BE2C (cell line): ENCODE results near the gene PUM2.

Experiments used
- DNase-seq: peaks from one replicate; pipeline ENCODE4 v3.0.0-alpha.2; 2020
- H3K27me3 ChIP-seq: fragments of 250-450 bp; sonication (Bioruptor Pico); 2 replicates; pipeline ENCODE4 v1.5.1; 2020; ENCODE audit warnings: mild to moderate bottlenecking
- H3K36me3 ChIP-seq: fragments of 250-450 bp; sonication (Bioruptor Pico); 2 replicates; pipeline ENCODE4 v1.5.1; 2020; ENCODE audit warnings: mild to moderate bottlenecking
- H3K4me1 ChIP-seq: fragments of 250-450 bp; sonication (Bioruptor Pico); 2 replicates; pipeline ENCODE4 v1.5.1; 2020
- H3K4me3 ChIP-seq: 2 replicates; pipeline ENCODE4 v1.5.1; 2011; ENCODE audit warnings: low read depth, low read length
- H3K9me3 ChIP-seq: fragments of 250-450 bp; sonication (Bioruptor Pico); 2 replicates; pipeline ENCODE4 v1.5.1; 2020
- CTCF ChIP-seq: IDR thresholded peaks from 2 replicates; pipeline ENCODE4 v1.5.1; 2012; ENCODE audit warnings: mild to moderate bottlenecking, low read depth, low read length

The PUM2 gene

GRCh38 chr2:20359096-20359495 is 8.5 kb upstream of the PUM2 start:
- Histone ChIP-seq H3K27me3 (no peaks in the 10 kb centered on the region), H3K36me3 (no peaks in the 10 kb centered on the region), H3K4me1 (no peaks in the 10 kb centered on the region), H3K9me3 (no peaks in the 10 kb centered on the region), H3K4me3 (no peak overlapping the region)
- DNase-seq, result no peak
- no peak for TF ChIP-seq CTCF

- Histone ChIP-seq H3K36me3 (no peaks in the 10 kb centered on the region), H3K4me1 (peaks cover 8% of the 10 kb centered on the region), H3K27me3 (no peaks in the 10 kb centered on the region), H3K4me3 (no peak overlapping the region), H3K9me3 (no peaks in the 10 kb centered on the region)
- TF ChIP-seq CTCF, result no peak
- DNase-seq, result no peak
These were observed 7.2 kb upstream of the PUM2 start for GRCh38 chr2:20357638-20358389.

- DNase-seq, result no peak
- Histone ChIP-seq H3K4me3 (no peak overlapping the region), H3K9me3 (no peaks in the 10 kb centered on the region), H3K4me1 (peaks cover 15% of the 10 kb centered on the region), H3K27me3 (no peaks in the 10 kb centered on the region), H3K36me3 (no peaks in the 10 kb centered on the region)
- no peak for TF ChIP-seq CTCF
These were observed 5.4 kb upstream of the PUM2 start for GRCh38 chr2:20356042-20356441.

GRCh38 chr2:20355131-20355530 is 4.5 kb upstream of the PUM2 start:
- Histone ChIP-seq H3K36me3 (no peaks in the 10 kb centered on the region), H3K27me3 (no peaks in the 10 kb centered on the region), H3K9me3 (no peaks in the 10 kb centered on the region), H3K4me1 (peaks cover 15% of the 10 kb centered on the region), H3K4me3 (no peak overlapping the region)
- no peak for TF ChIP-seq CTCF
- no peak for DNase-seq

GRCh38 chr2:20353241-20353992 is 2.8 kb upstream of the PUM2 start:
- Histone ChIP-seq H3K4me3 (no peak overlapping the region), H3K36me3 (peaks cover 6% of the 10 kb centered on the region; the same call in 1 of the 2 replicates), H3K4me1 (peaks cover 15% of the 10 kb centered on the region), H3K9me3 (no peaks in the 10 kb centered on the region), H3K27me3 (no peaks in the 10 kb centered on the region)
- DNase-seq, result no peak
- TF ChIP-seq CTCF, result no peak
